ENCODE measurements around the gene AIF1. TPM values are rescaled to one million over a fixed set of nuclear protein-coding genes. Genes with fewer than 3 reads are reported as not detected.

The AIF1 gene
- total RNA-seq, 4 donors from 2014 or later, result 4.3 to 11.0 (median 4.8) TPM

DNA sequence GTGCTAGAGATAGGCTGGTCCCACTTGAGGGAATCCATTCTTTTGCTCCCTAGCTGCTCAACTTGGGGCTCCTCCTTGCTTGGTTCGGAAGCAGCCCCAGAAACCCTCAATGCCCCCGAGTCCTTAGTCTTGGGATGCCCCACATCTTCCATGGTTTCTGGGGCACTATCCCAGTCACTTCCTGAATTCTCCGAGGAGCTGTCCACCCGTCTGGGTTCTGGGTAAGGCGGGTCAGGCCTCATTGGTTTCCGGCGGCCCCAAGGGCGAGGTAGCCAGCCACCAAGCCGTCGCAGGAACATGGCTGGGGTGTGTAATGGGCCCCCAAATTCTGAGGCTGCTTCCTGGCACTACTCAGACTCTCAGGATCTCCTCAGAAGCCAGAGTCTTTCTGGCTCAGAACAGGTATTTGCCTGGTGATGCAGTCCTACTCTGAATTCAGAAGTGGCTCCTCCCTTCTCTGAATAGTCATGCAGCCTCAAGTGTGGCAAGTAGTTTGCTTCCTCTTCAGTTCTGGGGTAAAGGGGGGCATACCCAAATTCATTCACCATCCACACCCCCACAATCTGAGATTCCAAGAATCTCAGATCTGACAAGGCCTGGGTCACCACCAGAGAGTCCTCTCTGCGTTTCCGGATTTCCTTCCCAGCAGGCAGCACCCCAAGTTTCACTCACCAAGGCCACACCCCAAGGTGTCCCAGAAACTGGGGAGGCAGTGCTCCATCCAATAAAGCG, 44.8 kb downstream of the AIF1 start:
- no peaks in the 10 kb centered on the region for H3K9me3 ChIP-seq
- no peak for TF ChIP-seq POLR2A (IDR thresholded peaks at IDR 0.05)
- TF ChIP-seq, protein P1, sequence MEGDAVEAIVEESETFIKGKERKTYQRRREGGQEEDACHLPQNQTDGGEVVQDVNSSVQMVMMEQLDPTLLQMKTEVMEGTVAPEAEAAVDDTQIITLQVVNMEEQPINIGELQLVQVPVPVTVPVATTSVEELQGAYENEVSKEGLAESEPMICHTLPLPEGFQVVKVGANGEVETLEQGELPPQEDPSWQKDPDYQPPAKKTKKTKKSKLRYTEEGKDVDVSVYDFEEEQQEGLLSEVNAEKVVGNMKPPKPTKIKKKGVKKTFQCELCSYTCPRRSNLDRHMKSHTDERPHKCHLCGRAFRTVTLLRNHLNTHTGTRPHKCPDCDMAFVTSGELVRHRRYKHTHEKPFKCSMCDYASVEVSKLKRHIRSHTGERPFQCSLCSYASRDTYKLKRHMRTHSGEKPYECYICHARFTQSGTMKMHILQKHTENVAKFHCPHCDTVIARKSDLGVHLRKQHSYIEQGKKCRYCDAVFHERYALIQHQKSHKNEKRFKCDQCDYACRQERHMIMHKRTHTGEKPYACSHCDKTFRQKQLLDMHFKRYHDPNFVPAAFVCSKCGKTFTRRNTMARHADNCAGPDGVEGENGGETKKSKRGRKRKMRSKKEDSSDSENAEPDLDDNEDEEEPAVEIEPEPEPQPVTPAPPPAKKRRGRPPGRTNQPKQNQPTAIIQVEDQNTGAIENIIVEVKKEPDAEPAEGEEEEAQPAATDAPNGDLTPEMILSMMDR (IDR thresholded peaks at IDR 0.05 in 4 of 5, conservative IDR thresholded peaks at IDR 0.05 in 1 of 5), result no peak
- H3K36me3 ChIP-seq, result peaks cover 0 to 14% of the 10 kb centered on the region in 2 donors
- intact Hi-C loops (cut with DNase I; ENCODE audit: low total_unique reads), result loop anchor here (1.0 to 5.0 kb wide), 2 partner anchors 8 to 1312 kb away; partner anchors contain the start of gene BAG6
- ATAC-seq (peak in 1 of 2 donors; percentile 17), DNase-seq (no peak)
- H3K27me3 ChIP-seq, result no peaks in the 10 kb centered on the region
- H3K4me1 ChIP-seq, result peaks cover 34 to 40% of the 10 kb centered on the region in 2 donors
- in situ Hi-C loops (cut with MboI; ENCODE audit: low sequenced_read_pairs in 4 of 4), result loop anchor here in 2 of 4 donors (25.0 kb wide), 2 partner anchors 302 to 527 kb away; partner anchors contain the start of genes AGER (in 2 of the 2), AGPAT1 (in 2 of the 2), GPSM3 (in 2 of the 2) and PBX2 (in 2 of the 2)
- H3K4me3 ChIP-seq, result peak overlapping the region; percentile 58 to 82 (median 76)
- H3K27ac ChIP-seq, result peak overlapping the region; percentile 80 to 100 (median 87)

DNA sequence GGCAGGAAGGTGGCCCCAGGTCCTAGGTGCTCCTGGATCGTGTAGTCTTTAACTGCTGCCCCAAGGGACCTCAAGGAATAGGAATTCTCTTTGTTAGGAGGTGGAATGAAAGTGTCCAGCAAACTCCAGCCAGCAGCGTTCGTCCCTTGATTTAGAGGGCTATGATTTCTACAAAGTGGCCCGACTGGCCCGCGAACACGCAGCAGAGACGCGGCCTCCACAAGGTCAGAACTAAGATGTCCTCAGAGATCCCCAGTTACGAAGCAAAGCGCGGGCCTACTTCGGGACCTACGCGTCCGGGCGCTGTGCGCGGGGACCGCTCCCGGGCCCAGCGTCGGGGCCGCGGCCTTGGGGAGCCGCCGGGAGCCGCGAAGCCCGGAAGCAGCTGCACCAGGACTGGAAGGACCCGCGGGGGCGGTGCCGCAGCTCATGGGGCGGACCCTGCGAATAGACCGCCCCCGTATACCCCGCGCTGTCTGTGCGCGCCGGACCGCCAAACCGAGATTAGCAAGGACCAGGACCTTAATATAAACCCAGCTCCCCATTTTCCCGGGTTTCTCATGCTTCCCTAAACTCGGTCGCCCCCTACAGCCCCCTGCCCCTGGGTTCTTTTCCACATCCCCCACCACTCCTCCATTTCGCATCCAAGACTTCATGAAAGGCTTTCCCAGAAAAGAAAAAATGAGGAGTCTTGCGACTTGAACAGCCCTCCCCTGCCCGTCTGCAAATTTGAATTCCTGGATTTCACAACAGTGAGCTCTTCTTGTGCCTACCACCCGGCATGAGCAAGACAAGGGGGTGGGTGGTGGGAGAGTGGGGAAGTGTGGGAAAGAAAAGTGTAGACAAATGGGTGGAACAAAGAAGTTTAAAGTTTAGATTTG, 45.6 kb downstream of the AIF1 start, which contains the start of gene C6orf47:
Gene C6orf47, minus strand, starts transcription at position 398 of the 881 bp plus-strand sequence. CDS start 831 bp downstream, outside the sequence.
- H3K27me3 ChIP-seq, result no peaks in the 10 kb centered on the region
- in situ Hi-C loops (cut with MboI; ENCODE audit: low sequenced_read_pairs in 4 of 4), result loop anchor here in 2 of 4 donors (25.0 kb wide), 2 partner anchors 302 to 527 kb away; partner anchors contain the start of genes AGER (in 2 of the 2), AGPAT1 (in 2 of the 2), GPSM3 (in 2 of the 2) and PBX2 (in 2 of the 2)
- peaks cover 0 to 14% of the 10 kb centered on the region in 2 donors for H3K36me3 ChIP-seq
- ATAC-seq, result peak; percentile 48 to 52
- intact Hi-C loops (cut with DNase I; ENCODE audit: low total_unique reads), result loop anchor here (1.0 to 5.0 kb wide), 2 partner anchors 8 to 1312 kb away; partner anchors contain the start of gene BAG6
- TF ChIP-seq, protein P1 (IDR thresholded peaks at IDR 0.05 in 4 of 5, conservative IDR thresholded peaks at IDR 0.05 in 1 of 5), result peak in 1 of 5 experiments; percentile 7
- peak; percentile 79 to 89 for TF ChIP-seq POLR2A (IDR thresholded peaks at IDR 0.05)
- DNase-seq, result peak; percentile 65 to 80
- H3K4me3 ChIP-seq, result peak within 1 kb of the TSS; percentile 58 to 82 (median 76)
- H3K27ac ChIP-seq, result peak within 1 kb of the TSS; percentile 80 to 100 (median 87)
- peaks cover 34 to 40% of the 10 kb centered on the region in 2 donors for H3K4me1 ChIP-seq
- H3K9me3 ChIP-seq, result no peaks in the 10 kb centered on the region

DNA sequence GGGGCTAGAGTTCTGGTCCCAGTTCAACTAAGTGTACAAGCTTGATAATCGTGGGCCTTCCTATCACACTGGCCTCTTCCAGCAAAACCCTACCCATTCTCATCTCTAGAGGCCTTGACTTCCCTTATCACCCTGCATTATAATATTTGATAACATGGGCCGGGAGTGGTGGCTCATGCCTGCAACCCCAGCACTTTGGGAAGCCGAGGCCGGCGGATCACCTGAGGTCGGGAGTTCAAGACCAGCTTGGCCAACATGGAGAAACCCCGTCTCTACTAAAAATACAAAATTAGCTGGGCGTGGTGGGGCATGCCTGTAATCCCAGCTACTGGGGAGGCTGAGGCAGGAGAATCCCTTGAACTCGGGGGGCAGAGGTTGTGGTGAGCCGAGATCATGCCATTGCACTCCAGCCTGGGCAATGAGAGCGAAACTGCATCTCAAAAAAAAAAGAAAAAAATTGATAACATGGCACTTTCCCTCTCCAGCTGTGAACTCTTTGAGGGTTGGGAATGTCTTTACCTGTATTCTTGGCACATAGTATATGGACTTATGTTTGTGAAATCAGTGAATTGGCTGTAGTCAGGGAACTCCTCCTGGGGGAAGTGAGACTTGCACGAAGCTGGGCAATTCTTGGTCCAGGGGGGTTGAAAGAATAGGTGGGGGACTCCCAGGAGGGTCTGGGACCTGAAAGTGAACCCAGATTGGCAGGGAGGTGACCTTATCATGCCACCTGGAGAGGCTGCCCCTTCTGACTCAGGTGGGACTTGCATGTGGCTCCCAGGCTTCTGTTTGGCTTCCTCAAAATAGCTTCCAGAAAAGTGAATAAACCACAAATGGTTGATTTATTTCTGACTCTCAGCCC, 46.5 kb downstream of the AIF1 start:
- peak overlapping the region in 2 of 4 donors; percentile 71 to 82 for H3K4me3 ChIP-seq
- intact Hi-C loops (cut with DNase I; ENCODE audit: low total_unique reads), result loop anchor here (5.0 kb wide), 1 partner anchor 1311 kb away; no protein-coding TSS in a partner anchor
- DNase-seq (no peak), ATAC-seq (no peak)
- TF ChIP-seq, protein P1 (IDR thresholded peaks at IDR 0.05 in 4 of 5, conservative IDR thresholded peaks at IDR 0.05 in 1 of 5), result no peak
- no peak for TF ChIP-seq POLR2A (IDR thresholded peaks at IDR 0.05)
- peak overlapping the region; percentile 80 to 100 (median 87) for H3K27ac ChIP-seq
- peaks cover 0 to 14% of the 10 kb centered on the region in 2 donors for H3K36me3 ChIP-seq
- no peaks in the 10 kb centered on the region for H3K27me3 ChIP-seq
- no peaks in the 10 kb centered on the region for H3K9me3 ChIP-seq
- H3K4me1 ChIP-seq, result peaks cover 36 to 42% of the 10 kb centered on the region in 2 donors
- in situ Hi-C loops (cut with MboI; ENCODE audit: low sequenced_read_pairs in 4 of 4), result loop anchor here in 2 of 4 donors (25.0 kb wide), 2 partner anchors 301 to 526 kb away; partner anchors contain the start of genes AGER (in 2 of the 2), AGPAT1 (in 2 of the 2), GPSM3 (in 2 of the 2) and PBX2 (in 2 of the 2)

All from gastrocnemius medialis (tissue), 4 donors.